Ovary (tissue), 9 donors: ENCODE results near the gene TENM4. TPM values are rescaled to one million over a fixed set of nuclear protein-coding genes. Genes with fewer than 3 reads are reported as not detected.
A peak's percentile ranks its signal among the peaks of the same experiment; 100 is the strongest.

Experiments
- DNase-seq, 5 donors: peaks; one replicate each; pipeline ENCODE4 v3.0.0-alpha.2; 2019 to 2020
- H3K27ac ChIP-seq, 2 donors: fragments of 200-600 bp; one replicate each; pipeline versions ENCODE4 v1.5.1 to v1.8.0; 2019 to 2022
- H3K27me3 ChIP-seq: fragments of 200-600 bp; one replicate; pipeline ENCODE4 v1.8.0; 2022
- H3K36me3 ChIP-seq: fragments of 200-600 bp; sonication (generic); one replicate; pipeline ENCODE4 v1.5.1; 2019
- H3K4me1 ChIP-seq: one replicate; pipeline ENCODE4 v1.8.1; 2013; ENCODE audit warnings: mild to moderate bottlenecking, moderate library complexity; ENCODE audit not compliant: insufficient read depth
- H3K4me3 ChIP-seq: fragments of 200-600 bp; sonication (generic); one replicate; pipeline ENCODE4 v1.5.1; 2017
- H3K9me3 ChIP-seq, 2 donors: fragments of 200-600 bp in 1 of 2; sonication (generic) in 1 of 2; one replicate each; pipeline versions ENCODE4 v1.5.1 to v1.8.1; 2013 to 2019; ENCODE audit warnings: mild to moderate bottlenecking in 1 of 2, moderate library complexity in 1 of 2
- CTCF ChIP-seq, 3 donors: fragments of 450-650 bp in 2 of 3; fragments of 200-600 bp in 1 of 3; IDR thresholded peaks; one replicate each; pipeline versions ENCODE4 v1.5.1 to v1.8.0; 2016 to 2022; ENCODE audit warnings: antibody characterized with exemption in 3 of 3, mild to moderate bottlenecking in 1 of 3
- EP300 ChIP-seq: sonication (generic); formaldehyde crosslinking; IDR thresholded peaks from one replicate; pipeline ENCODE4 v1.6.1; 2017; ENCODE audit warnings: antibody characterized with exemption
- POLR2A ChIP-seq: fragments of 450-650 bp; IDR thresholded peaks from one replicate; pipeline ENCODE4 v1.6.1; 2017; ENCODE audit warnings: antibody characterized with exemption, mild to moderate bottlenecking, moderate library complexity
- WGBS, 3 donors: extraction: QIAGEN DNeasy Blood & Tissue Kit in 1 of 3; methylation state at CpG; one replicate each; pipeline versions ENCODE4 v1.1.5 to v1.1.7; 2013 to 2017; 5-methylcytosine and 5-hydroxymethylcytosine counted together
- intact Hi-C, 4 donors: fragments of 100-400 bp; cut with DNase I; formaldehyde crosslinking; loops; one replicate each; pipeline versions ENCODE4 v1.11.0 to v1.15.1; 2022 to 2023
- polyA plus RNA-seq, 2 donors: library from polyadenylated mRNA; stranded (reverse); fragments of 200-250 nt in 1 of 2; fragments of 350-450 nt in 1 of 2; fragmentation: Illumina TruSeq in 1 of 2; extraction: RNeasy Lipid Tissue Mini Kit (QIAGEN cat#74804) in 1 of 2; gene quantifications; one replicate each; pipeline ENCODE4 v1.2.3, GENCODE V29; 2013 to 2014
- total RNA-seq, 7 donors: library from RNA; depleted of rRNA in 2 of 7; stranded (reverse); fragments of >200 nt in 2 of 7; fragmentation: NEBNext Ultra II Directional in 3 of 7; extraction: Animal tissue kit (Norgen Biotek cat#: 25700) in 3 of 7; gene quantifications; one replicate each; pipeline versions ENCODE4 v1.1.0 to v1.2.4, GENCODE V29; 2016 to 2023
- donor health status: DM: no; HTN: no; CAD: no; lungs with moderate emphysema.
- donor health status: DM: no; HTN: no; CAD: no.
- donor health status: Bipolar disorder and iron deficiency.
- donor health status: DM: yes; HTN: yes; CAD: no.
- donor health status: DM: no; HTN: no; CAD: no.
- donor health status: DM: yes; HTN: yes; CAD: no.

Gene TENM4
- total and polyA plus RNA-seq, 9 donors = 11.0 to 206 (median 107) TPM

- no peak overlapping the region for H3K4me3 ChIP-seq
- TF ChIP-seq EP300 = no peak
- no peak for TF ChIP-seq POLR2A
- no peak for TF ChIP-seq CTCF (IDR thresholded peaks at IDR 0.05)
- H3K27me3 ChIP-seq = no peaks in the 10 kb centered on the region
- H3K4me1 ChIP-seq = peaks cover 2% of the 10 kb centered on the region
- DNase-seq = no peak
- H3K9me3 ChIP-seq = no peaks in the 10 kb centered on the region
- no peaks in the 10 kb centered on the region for H3K36me3 ChIP-seq
- no peak overlapping the region for H3K27ac ChIP-seq
- intact Hi-C loops = loop anchor here in 1 of 4 donors (10.0 kb wide), 1 partner anchor 847 kb away; no protein-coding TSS in a partner anchor
- whole genome bisulfite sequencing, 3 donors = 67 to 76% (median 71%) methylated on average over 9 of the region's 9 CpGs
These were observed 792.6 kb downstream of the TENM4 start for GRCh38 chr11:78647986-78648875.

GRCh38 chr11:78647266-78647915 is 793.4 kb downstream of the TENM4 start:
- Histone ChIP-seq H3K4me3 (no peak overlapping the region), H3K4me1 (peaks cover 2% of the 10 kb centered on the region), H3K27me3 (no peaks in the 10 kb centered on the region), H3K36me3 (no peaks in the 10 kb centered on the region), H3K9me3 (no peaks in the 10 kb centered on the region), H3K27ac (no peak overlapping the region)
- 80 to 97% (median 86%) methylated on average over 6 of the region's 6 CpGs for WGBS, 3 donors
- intact Hi-C loops = loop anchor here in 1 of 4 donors (10.0 kb wide), 1 partner anchor 847 kb away; no protein-coding TSS in a partner anchor
- DNase-seq = no peak
- TF ChIP-seq CTCF (IDR thresholded peaks at IDR 0.05) (no peak), POLR2A (no peak), EP300 (no peak)

- Histone ChIP-seq H3K27me3 (no peaks in the 10 kb centered on the region), H3K9me3 (no peaks in the 10 kb centered on the region), H3K4me3 (no peak overlapping the region), H3K4me1 (peaks cover 2% of the 10 kb centered on the region), H3K36me3 (no peaks in the 10 kb centered on the region), H3K27ac (no peak overlapping the region)
- DNase-seq = peak in 2 of 5 donors; percentile 45 to 48
- TF ChIP-seq CTCF (IDR thresholded peaks at IDR 0.05) (peak; percentile 52 to 58 (median 54)), EP300 (no peak), POLR2A (no peak)
- 28 to 40% (median 35%) methylated on average over 7 of the region's 7 CpGs for WGBS, 3 donors
- intact Hi-C loops = loop anchor here in 1 of 4 donors (10.0 kb wide), 1 partner anchor 848 kb away; no protein-coding TSS in a partner anchor
These were observed 794.2 kb downstream of the TENM4 start for GRCh38 chr11:78646564-78647185.
